ENCODE results near the gene RPL41.
"Not testable (repeated sequence)": the region's sequence is repeated elsewhere in the genome, so short reads cannot be mapped to it uniquely, and the experiment has no call there.

The RPL41 gene

DNA sequence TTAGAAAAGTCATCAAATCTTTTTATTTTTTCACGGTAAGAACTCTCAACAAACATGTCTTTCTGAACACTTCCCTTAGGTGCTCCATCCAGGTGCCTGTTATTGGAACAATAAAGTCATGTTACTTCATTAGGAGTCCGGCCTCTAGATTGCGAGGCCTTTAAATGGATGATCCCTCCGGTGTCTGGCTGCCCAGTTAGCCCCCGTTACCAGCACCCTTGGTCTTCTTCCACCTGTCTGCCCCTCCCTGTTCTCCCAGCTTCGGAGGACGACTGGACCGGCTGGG is 12.7 kb upstream of the RPL41 start:
- DNase-seq = no peak

DNA sequence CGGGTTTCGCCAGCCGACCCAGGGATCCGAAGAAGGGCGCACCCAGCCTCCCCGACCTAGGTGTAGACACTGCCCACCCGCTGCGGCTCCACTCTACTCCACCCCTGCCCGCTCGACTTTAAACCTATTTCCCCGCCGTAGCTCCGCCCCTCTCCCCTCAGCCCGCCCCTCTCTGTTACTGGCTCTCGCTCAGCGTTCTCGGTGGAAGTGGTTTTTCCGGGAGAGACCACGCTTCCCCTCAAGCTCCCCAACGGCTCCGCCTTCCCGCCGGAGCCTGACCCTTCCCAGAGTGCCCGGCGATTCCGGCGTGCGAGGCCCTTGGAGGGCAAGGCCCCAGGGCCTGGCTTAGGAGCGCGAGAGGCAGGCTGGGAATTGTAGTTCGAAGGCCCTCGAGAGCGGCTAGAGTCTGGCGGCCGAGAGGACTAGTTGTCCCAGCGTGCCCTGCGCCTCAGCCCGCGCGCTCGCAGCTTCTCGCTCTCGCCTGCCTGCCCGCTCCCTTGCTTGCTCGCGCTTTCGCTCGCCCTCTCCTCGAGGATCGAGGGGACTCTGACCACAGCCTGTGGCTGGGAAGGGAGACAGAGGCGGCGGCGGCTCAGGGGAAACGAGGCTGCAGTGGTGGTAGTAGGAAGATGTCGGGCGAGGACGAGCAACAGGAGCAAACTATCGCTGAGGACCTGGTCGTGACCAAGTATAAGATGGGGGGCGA is 12.2 kb upstream of the RPL41 start, which contains the start of gene PA2G4:
Gene PA2G4, plus strand, starts transcription at position 451 of the 706 bp plus-strand sequence. Its CDS starts 179 bp downstream, at position 630.
- peak; percentile 99 for DNase-seq

DNA sequence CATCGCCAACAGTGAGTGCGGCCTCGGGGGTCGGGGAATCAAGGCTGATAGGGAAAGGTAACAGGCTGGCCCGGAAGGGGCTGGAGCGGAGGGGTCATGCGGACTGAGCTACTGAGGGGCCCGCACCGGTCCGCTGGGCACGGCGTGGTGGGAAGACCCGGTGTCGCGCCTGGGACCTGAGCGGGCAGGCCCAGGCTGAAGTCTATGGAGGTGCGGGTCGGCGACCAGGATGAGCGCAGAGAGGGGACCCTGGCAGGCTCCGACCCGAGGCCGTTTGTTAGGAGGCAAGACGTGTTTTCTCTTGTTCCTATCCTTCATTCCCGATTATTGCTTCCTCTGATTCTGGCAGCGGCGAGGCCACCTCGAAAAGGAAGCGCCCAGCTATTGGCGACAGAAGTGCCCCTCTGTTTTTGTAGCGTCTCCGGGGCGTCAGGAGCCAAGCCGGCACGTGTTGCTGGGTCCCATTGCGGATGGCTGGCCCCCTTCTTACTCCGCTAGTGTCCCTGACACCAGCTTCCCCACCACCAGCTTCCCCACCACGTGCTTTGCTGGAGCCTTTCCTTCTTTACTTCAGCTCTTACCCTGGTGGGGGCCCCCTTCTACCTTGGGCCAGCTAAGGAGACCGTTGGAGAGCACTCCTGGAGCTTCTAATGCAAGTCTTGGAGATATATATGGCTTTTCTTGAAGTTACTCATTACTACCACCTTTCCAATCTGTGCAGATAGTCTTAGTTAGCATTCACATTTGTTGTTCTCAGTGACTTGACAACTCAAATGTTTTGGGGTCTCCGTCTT is 11.4 kb upstream of the RPL41 start:
- no peak for DNase-seq

DNA sequence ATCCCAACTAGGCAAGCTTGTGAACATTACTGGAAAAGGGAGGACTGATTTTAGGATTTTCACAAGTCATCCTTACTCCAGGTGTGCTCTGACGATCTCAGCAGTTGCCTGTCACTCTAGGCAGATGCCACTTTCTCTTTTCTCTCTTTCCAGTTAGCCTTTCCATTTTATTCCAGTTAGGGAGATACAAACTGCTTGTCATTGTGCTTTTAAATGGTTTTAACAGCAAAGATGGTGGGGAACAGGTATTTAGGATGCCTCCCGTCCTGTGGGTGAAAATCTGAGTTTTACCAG is 10.9 kb upstream of the RPL41 start:
- no peak for DNase-seq

DNA sequence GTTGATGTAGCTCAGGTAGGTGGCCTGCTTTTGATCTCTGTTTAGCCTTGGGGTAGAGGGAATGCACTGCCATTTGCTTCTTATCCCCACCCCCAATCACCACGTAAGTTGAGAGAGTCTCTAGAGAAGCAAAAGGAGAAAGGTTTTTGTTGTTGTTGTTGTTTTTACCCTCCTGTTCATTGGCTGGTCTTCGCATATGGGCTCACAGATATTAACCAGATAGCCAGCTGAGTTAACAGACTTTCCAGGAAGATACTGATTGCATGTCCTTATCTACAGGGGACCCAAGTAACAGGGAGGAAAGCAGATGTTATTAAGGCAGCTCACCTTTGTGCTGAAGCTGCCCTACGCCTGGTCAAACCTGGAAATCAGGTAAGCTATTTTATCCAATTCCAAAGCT is 9.2 kb upstream of the RPL41 start:
- DNase-seq = no peak

DNA sequence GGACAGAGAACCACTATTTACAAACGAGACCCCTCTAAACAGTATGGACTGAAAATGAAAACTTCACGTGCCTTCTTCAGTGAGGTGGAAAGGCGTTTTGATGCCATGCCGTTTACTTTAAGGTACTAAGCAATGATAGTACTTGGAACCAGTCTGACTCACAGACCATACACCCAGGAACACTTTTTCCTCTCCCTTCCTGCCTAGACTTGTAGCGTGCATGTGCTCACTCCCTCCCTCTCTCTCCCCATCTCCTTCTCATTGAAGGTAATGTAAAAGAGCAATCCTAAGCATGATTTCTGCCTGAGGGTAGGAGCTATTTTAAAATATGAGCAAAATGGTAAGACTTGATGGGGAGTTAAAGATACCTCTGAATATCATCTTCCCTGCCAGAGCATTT is 5.9 kb upstream of the RPL41 start:
- no peak for DNase-seq

DNA sequence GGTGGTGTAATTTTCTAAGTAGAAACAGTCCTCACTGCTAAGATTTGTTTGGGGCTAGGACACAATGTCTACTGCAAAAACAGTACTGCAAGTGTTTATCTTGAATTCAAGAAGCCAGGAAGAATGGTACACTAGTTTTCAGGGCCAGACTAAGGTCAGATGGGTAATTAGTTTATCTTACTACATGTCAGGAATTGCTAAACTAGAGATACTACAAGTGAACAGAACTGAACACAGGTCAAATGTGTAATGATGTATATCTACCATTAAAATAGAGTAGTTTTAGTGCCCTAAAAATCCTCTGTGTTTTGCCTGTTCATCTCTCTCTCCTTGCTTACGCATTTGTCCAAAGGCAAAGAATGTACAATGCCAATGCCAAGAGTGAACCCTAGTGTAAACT is 2.3 kb upstream of the RPL41 start:
- no peak for DNase-seq

DNA sequence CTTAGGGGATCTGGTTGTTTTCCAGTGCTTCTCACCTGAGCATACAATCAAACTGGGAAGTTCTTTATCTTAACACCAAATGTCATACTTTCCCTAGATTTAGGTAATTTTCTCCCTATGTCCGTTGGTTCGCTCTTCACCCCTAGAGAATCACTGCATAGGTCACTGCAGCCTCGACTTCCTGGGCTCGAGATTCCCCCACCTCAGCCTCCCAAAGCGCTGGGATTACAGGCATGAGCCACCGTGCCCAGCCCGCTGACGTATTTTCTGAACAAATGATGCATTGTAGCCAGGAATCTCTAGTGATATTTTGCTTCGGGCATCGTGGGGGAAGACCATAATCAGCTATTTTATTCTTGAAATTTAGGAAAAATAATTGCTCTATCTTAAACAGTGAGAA is 1.1 kb upstream of the RPL41 start:
- no peak for DNase-seq

DNA sequence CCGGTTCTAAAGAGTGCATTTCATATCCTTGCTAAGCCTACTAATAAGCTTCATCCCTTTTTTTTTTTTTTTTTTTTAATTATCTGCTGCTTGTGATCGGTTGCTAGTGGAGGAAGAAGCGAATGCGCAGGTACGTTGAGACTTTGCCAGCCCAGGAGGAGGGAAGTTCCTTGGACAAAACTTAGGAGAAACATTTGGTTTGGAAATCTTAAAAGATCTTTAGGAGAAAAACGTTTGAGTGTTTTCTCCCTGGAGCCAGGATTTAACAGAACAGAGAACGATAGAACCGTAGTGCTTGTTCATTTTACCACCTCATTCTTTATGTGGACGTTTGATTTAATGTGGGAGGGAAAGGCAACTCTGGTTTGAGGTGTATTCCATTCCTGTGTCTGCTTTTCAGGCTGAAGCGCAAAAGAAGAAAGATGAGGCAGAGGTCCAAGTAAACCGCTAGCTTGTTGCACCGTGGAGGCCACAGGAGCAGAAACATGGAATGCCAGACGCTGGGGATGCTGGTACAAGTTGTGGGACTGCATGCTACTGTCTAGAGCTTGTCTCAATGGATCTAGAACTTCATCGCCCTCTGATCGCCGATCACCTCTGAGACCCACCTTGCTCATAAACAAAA is 761 bp downstream of the RPL41 start:
- DNase-seq = not testable (repeated sequence)

DNA sequence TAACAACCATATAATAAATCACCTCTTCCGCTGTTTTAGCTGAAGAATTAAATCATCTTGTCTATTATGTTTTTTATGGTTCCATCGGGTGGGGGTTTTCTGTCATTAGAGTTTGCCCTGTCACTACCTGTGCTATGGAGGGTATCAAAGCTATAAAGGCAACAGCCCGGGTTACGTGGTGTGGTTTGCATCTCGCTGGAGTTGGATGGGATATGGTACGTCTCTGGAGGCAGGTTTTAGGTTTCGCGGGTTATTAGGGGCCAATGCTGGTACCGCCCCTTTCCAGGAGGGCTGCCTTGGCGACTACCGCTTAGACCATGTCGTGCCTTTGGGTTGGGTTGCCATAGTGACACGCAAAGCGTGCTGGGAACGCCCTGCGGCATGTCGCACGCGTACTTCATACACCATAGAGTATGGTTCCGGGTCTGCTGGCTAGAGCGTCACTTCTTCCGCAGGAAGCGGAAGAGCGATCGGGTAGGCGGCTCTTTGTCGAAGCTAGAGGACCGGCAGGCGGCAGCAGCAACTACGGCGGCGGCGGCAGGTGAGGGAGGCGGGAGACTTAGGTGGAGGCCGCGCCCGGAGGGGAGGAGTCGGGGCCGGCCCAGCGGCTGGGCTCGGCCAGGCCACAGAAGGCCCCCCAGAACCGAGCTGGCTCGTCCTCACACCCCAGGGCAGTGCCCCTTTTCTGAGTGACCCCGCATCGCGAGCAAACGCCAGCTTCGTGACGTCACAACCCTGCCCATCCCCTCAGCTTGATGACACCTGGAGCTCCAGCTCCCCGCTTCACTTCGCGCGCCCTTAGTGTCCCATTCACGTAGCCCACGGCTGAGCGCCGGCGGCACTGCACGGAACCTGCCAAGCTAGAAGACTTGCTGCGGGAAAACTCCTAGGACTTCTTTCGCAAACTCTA is 1.6 kb downstream of the RPL41 start, which contains the start of gene ZC3H10:
Gene ZC3H10, plus strand, starts transcription at position 489 of the 910 bp plus-strand sequence. CDS start 2,297 bp downstream, outside the sequence.
- peak; percentile 97 for DNase-seq

DNA sequence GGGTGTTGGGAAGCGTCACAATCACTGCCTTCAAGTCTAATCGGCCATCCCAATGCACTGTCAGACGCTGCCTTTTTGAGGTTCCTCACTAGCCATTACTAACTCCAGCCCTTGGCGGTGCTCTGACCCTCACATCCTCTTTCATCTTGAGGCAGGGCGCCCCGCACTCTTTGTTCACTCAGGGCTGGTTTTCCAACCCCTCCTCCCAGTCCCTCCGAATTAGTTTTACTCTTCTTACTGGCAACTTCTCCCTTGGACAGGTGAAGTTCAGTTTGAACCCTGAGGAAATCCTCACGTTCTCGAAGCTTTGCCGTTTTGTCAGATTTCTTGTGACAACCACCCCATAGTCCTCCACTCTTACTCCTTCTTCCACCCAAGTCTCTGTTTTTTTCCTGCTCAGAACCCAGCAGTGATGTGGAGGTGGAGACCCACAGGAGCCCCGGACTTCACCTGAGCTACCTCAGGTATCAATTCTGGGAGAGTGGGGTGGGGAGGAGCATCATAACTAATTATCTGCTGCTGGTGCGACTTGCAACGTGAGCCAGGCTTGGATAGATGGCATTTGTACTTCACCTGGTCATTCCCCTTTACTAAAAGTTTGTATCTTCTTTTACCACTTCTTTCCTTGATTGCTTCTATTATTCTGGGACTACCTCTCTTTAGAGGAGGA is 2.4 kb downstream of the RPL41 start:
- no peak for DNase-seq

DNA sequence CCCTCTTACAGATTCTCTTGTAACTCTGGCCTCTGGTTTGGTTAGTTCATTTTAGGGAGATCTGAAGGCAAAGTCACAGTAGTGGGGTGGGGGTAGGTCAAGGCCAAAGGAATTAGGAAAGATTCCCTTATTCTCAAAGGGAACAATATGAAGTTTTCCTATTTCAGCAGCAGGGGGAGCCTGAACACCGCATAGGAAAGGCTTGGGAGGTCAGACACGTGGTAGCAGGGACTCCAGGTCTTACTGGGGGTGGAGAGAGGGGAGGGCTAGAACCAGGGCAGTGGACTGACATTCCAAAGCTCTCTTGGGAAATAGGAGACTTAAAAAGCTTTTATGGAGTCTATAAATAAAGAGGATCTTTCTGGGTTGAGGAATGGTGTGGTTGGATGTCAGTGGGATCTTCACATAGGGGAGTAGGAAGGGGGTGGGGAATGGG is 2.9 kb downstream of the RPL41 start:
- peak; percentile 77 for DNase-seq

DNA sequence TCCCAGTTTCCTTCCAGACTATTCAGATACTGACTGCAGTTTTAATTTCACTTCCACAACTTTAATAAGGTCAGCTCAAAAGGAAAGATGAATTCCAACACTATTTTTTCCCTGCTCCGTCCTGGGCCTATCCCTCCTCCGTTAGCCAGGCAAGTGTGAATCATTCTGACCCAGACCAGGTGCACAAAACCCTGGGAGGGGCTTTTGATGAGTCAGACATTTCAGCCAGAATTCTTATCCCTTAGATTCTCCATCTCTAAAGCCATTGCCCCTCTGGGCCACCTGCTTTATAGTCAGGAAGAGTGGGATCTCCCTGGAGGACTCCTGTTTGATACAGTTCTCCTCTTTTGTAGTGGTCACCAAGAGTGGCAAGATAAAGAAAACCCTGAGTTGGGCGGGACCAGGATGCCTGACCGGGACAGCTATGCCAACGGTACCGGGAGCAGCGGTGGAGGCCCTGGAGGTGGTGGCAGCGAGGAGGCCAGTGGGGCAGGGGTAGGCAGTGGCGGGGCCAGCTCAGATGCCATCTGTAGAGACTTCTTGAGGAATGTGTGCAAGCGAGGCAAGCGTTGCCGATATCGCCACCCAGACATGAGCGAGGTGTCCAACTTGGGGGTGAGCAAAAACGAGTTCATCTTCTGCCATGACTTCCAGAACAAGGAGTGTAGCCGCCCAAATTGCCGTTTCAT is 3.9 kb downstream of the RPL41 start:
- DNase-seq = no peak

DNA sequence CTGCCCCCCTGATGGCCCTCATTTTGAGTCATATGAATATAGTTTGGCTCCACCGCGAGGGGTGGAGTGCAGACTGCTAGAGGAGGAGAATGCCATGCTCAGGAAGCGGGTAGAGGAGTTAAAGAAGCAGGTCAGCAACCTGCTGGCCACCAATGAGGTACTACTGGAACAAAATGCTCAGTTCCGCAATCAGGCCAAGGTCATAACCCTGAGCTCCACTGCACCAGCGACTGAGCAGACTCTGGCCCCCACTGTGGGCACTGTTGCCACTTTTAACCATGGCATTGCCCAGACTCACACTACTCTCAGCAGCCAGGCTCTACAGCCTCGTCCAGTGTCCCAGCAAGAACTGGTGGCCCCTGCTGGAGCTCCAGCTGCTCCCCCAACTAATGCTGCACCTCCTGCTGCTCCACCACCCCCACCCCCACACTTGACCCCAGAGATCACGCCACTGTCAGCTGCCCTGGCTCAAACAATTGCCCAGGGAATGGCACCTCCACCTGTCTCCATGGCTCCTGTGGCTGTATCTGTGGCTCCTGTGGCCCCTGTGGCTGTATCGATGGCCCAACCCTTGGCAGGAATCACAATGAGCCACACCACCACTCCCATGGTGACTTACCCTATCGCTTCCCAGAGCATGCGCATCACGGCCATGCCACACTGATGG is 4.9 kb downstream of the RPL41 start:
- no peak for DNase-seq

DNA sequence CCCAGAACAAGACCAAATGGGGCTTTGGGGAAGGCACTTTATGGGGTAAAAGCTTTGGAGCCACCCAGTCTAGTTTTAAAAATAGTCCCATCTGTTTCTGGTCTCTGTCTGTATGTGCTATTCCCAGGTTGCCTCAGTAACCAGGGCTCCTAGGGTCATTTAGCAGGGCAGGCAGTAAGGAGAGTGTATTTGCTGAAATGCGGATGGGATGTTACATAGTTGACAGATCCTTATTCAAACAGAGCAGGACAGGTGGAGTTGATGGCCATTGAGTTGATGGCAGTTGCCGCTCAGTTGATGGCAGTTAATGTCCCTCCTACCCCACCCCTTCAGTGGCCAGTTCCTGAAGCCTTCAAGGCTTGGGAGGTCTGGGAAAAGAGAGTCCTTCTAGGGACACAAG is 6.2 kb downstream of the RPL41 start:
- DNase-seq = no peak

DNA sequence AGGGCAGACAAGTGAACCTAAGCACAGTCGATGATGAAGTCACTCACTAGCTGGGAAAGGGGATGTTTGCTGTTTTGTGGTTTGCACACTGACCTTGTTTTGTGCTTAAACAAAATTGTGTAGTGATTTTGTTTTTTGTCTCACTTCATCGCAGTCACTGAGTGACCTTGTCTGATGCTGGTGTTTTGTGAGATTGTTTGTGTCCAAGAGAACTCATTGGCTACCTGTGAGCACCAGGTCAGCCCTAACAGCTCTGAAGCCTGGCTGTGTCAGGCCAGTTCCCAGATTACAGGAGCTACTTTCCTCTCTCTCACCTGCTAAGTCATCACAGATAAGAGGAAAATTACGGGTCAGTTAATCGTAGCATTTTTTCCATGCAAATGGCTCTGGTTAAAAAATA is 7.7 kb downstream of the RPL41 start:
- no peak for DNase-seq

DNA sequence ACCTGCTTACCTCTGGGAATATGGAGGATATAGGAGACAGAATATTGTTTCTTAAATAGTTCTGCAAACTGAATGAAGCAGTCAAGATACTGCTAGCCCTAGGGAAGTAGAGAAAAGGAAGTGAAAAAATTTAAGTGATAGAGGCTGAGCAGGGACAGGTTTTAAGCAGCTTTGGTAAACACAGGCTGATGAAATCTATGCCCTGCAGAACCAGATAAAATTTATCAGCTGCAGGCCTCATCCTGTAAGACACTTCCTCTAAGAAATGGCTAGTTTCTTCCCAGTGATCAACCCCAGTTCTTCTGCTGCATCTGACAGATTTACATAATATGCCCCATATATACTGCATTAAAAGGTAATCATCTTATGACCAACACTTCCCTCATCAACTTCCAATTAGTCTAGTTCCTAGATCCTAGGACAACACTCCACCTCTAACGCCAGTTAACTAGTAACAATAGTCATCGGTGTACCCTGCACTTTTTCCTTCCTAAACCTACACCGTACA is 10.4 kb downstream of the RPL41 start:
- no peak for DNase-seq

DNA sequence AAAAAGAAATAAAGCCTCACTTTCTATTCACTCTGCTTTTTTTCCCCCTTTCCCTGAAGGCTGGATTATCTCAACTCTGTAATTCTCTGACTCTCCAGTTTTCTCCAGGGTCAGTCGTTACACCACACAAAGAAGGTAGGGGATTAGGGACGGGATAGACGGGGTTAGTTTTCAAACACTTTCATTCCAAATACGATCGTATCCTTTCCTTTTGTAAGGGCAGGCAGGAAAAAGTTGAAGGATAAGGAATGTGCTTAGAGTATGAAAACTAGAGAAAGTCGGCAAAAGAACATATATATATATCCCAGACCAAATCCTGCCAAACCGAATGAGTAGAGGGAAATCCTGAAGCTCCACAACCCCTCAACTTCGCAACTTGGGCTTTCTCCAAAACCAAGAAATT is 11.1 kb downstream of the RPL41 start:
- DNase-seq = no peak

DNA sequence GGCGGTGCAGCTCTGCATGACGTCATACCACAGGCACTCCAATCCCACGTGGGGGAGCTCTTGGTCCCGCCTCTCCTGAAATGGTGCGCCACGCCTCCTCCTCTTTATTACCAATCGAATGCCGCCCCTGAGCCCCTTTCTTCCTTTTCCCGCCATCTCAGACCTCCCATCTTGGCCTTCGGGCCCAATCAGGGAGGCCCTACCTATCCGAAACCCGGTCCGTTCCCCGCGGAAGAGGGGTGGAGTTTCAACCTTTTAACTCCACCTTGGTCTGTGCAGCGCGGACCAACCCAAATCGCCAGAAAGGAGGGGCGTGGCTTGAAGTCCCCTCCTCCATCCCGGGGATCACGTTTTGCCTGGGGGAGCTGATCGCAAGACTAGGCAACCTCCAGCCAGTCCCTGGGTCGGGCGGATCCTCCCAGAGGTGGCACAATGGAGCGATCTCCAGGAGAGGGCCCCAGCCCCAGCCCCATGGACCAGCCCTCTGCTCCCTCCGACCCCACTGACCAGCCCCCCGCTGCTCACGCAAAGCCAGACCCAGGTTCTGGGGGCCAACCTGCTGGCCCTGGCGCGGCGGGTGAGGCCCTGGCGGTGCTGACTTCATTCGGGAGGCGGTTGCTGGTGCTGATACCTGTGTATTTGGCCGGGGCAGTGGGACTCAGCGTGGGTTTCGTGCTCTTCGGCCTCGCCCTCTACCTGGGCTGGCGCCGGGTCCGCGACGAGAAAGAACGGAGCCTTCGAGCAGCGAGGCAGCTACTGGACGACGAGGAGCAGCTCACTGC is 11.6 kb downstream of the RPL41 start, which contains the start of gene ESYT1:
Gene ESYT1, plus strand, starts transcription at position 380 of the 782 bp plus-strand sequence. Its CDS starts 53 bp downstream, at position 433.
- peak; percentile 95 for DNase-seq

DNA sequence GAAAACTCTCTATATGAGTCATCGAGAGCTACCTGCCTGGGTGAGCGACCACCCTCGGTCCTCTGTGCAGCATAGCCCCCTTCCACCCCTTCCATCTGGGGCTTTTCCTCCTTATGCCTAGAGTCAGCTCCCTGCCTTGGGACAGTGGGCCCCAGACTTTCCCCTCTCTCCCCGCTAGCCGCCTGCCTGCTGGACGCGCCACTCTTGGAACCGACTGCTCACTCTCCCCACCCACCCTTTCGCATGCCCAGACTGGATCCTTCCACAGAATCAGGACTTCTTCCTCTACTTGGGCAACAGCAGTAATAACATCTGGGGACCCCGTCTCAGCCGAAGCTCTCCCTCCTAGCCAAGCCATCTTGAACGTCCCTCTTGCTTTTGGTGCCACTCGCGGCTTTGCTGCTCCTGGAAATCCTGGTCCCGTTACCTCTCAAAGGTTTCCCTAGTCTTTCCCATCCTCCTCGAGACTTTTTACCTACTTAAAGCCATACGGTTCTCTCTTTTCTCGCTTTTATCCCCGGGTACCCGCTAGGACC is 12.3 kb downstream of the RPL41 start:
- DNase-seq = no peak

Data from midbrain (tissue), 1 donor.